K562 (cell line): ENCODE data around the gene SCAMP1.

Experiments used
- ARNT ChIP-seq, 2 experiments: fragments of 450-650 bp; IDR thresholded peaks; 2 replicates each; pipeline ENCODE4 v1.6.1; 2016; ENCODE audit warnings: mild to moderate bottlenecking in 1 of 2
- EZH2 ChIP-seq: IDR thresholded peaks from 2 replicates; pipeline ENCODE4 v1.6.1; 2012; ENCODE audit warnings: low read depth, mild to moderate bottlenecking, inconsistent platforms, low read length, borderline replicate concordance
- POLR2A ChIP-seq: fragments of 450-650 bp; conservative IDR thresholded peaks from 2 replicates; pipeline ENCODE4 v1.6.1; 2016
- SRSF1 ChIP-seq: fragments of 200-400 bp; formaldehyde crosslinking; IDR thresholded peaks from 2 replicates; pipeline ENCODE4 v1.6.1; 2017; ENCODE audit warnings: mild to moderate bottlenecking, low read depth, low read length, moderate library complexity
- STAT6 ChIP-seq: sonication (generic); formaldehyde crosslinking; IDR thresholded peaks from 2 replicates; pipeline ENCODE4 v1.8.1; 2023; ENCODE audit warnings: mild to moderate bottlenecking, missing genetic modification reagents
- TGIF2 ChIP-seq: sonication (generic); formaldehyde crosslinking; IDR thresholded peaks from 2 replicates; pipeline ENCODE4 v1.8.1; 2022; ENCODE audit warnings: mild to moderate bottlenecking, missing genetic modification reagents, moderate library complexity
- USF2 ChIP-seq: sonication (generic); formaldehyde crosslinking; IDR thresholded peaks from 2 replicates; pipeline ENCODE4 v1.5.0; 2020; ENCODE audit warnings: missing genetic modification reagents
- ZBTB33 ChIP-seq: sonication (generic); formaldehyde crosslinking; IDR thresholded peaks from 2 replicates; pipeline ENCODE4 v1.8.1; 2023; ENCODE audit warnings: mild to moderate bottlenecking, missing genetic modification reagents
- ZNF121 ChIP-seq: sonication (generic); formaldehyde crosslinking; conservative IDR thresholded peaks from 2 replicates; pipeline ENCODE4 v1.8.0; 2022; ENCODE audit warnings: missing genetic modification reagents
- ZNF324 ChIP-seq: fragments of 250-450 bp; sonication (Bioruptor Pico); IDR thresholded peaks from 2 replicates; pipeline ENCODE4 v1.4.0; 2020; ENCODE audit warnings: mild to moderate bottlenecking
- TF ChIP-seq, protein P1 (sequence below): sonication (generic); formaldehyde crosslinking; IDR thresholded peaks from 2 replicates; pipeline ENCODE4 v1.9.0; 2022; ENCODE audit warnings: mild to moderate bottlenecking, missing genetic modification reagents

DNA sequence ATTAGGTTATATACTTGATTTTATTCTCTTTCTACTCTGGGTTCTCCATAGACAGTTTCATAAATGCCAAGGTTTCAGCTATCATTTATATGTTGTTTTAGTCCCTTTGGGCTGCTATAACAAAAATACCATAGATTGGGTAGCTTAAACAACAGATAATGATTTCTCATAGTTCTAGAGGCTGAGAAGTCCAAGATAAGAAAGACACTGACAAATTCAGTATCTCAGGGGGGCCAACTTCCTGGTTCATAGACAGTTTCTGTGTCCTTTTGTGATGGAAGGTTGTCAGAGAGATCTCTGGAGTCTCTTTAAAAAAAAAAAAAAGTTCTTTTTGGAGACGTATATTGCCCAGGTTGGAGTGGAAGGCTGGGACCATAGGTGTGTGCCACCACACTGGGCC lies 113.3 kb downstream of the SCAMP1 start:
- no peak for TF ChIP-seq USF2
- no peak for TF ChIP-seq TGIF2 (CRISPR knock-in tag)
- no peak for TF ChIP-seq ZBTB33 (CRISPR knock-in tag)
- TF ChIP-seq ZNF324 (CRISPR knock-in tag) = no peak
- TF ChIP-seq STAT6 (CRISPR knock-in tag) = no peak
- no peak for TF ChIP-seq EZH2
- TF ChIP-seq POLR2A = no peak
- no peak for TF ChIP-seq ZNF121
- TF ChIP-seq ARNT (IDR thresholded peaks at IDR 0.05) = no peak
- TF ChIP-seq SRSF1 = no peak
- TF ChIP-seq, protein P1, sequence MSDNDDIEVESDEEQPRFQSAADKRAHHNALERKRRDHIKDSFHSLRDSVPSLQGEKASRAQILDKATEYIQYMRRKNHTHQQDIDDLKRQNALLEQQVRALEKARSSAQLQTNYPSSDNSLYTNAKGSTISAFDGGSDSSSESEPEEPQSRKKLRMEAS (CRISPR knock-in tag) = no peak
